T-helper 2 cell treated with Interferon-gamma antibody and Interleukin-4, amounts not matched to agents 5 μg/mL and 100 μg/mL, for 36 hours (primary cell): Measurements from ENCODE around the gene CHCHD3.
"Not testable (repeated sequence)": the region's sequence is repeated elsewhere in the genome, so short reads cannot be mapped to it uniquely, and the experiment has no call there.

Source experiments
- DNase-seq: peaks from one replicate; pipeline ENCODE4 v3.0.0; 2021; ENCODE audit warnings: low spot score
- H3K27ac Mint-ChIP-seq: one replicate; pipeline ENCODE4 v1.8.0; 2021; ENCODE audit warnings: mild to moderate bottlenecking, mixed read lengths
- H3K27me3 Mint-ChIP-seq: one replicate; pipeline ENCODE4 v1.8.0; 2021; ENCODE audit warnings: low read depth, mixed read lengths
- H3K36me3 Mint-ChIP-seq: one replicate; pipeline ENCODE4 v1.8.0; 2021; ENCODE audit warnings: low read depth, mixed read lengths
- H3K4me1 Mint-ChIP-seq: one replicate; pipeline ENCODE4 v1.8.0; 2021; ENCODE audit warnings: low read depth, mixed read lengths
- H3K4me3 Mint-ChIP-seq: one replicate; pipeline ENCODE4 v1.8.0; 2022; ENCODE audit warnings: mild to moderate bottlenecking, moderate library complexity, mixed read lengths
- H3K9me3 Mint-ChIP-seq: one replicate; pipeline ENCODE4 v1.8.0; 2021; ENCODE audit warnings: mixed read lengths

The CHCHD3 gene

DNA sequence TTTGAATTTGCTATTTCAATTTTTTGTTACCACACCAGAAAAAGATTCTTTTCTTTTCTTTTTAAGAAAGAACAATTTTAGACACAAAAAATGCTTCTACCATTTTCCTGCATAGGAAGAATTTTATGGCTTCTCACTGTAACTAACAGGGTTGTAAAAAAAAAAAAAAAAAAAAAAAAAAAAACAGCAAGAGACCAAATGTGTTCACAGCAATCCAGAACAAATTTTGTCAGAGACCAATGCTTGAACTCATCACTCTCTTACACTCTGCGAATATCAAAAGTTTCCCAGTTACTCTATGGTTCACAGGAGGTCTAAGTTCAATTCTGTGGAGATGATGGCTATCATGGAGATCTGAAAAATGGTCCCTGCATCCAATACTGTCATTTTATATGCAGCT lies 84.4 kb downstream of the CHCHD3 start:
- peaks cover 9% of the 10 kb centered on the region for H3K4me1 Mint-ChIP-seq
- no peak for DNase-seq
- no peak overlapping the region for H3K27ac Mint-ChIP-seq
- no peaks in the 10 kb centered on the region for H3K27me3 Mint-ChIP-seq
- H3K4me3 Mint-ChIP-seq: no peak overlapping the region
- no peaks in the 10 kb centered on the region for H3K9me3 Mint-ChIP-seq
- no peaks in the 10 kb centered on the region for H3K36me3 Mint-ChIP-seq

DNA sequence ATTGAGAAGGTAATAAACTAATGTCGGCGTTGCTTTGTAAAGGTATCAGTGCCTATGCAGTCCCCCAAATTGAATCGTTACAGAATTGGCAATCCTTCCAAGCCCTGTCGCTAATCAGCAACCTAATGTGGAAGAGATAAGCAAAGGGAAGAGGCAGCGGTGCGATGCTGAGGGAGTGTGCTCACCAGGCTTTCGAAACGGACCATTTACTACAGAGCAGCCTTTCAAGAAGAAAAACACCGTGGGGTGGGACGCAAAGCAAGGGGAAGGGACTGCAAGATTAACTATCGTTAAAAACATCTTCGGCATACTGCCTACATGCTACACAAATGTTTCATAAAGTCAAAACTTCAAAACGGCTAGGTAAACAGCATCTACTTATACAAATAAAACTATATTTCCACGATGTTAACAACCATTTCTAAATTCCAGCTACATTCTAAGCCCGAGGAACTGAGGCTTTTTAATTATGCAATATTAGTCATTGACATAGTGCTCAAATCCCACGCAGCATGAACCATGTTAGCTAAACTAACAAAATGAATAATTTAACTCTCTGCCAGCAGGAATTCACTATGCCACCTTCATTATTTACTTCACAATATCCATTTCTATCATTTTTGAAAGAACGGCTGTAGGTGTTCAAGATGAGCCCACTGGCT lies 85.2 kb downstream of the CHCHD3 start:
- no peaks in the 10 kb centered on the region for H3K9me3 Mint-ChIP-seq
- H3K36me3 Mint-ChIP-seq: no peaks in the 10 kb centered on the region
- DNase-seq: no peak
- peaks cover 5% of the 10 kb centered on the region for H3K4me1 Mint-ChIP-seq
- no peak overlapping the region for H3K4me3 Mint-ChIP-seq
- no peaks in the 10 kb centered on the region for H3K27me3 Mint-ChIP-seq
- no peak overlapping the region for H3K27ac Mint-ChIP-seq

- Mint-ChIP-seq H3K4me1 (peaks cover under 1% of the 10 kb centered on the region), H3K27ac (no peak overlapping the region), H3K4me3 (no peak overlapping the region), H3K27me3 (no peaks in the 10 kb centered on the region), H3K36me3 (peaks cover 2% of the 10 kb centered on the region), H3K9me3 (no peaks in the 10 kb centered on the region)
- DNase-seq: no peak
These were observed 88.4 kb downstream of the CHCHD3 start for GRCh38 chr7:132993377-132994013.

DNA sequence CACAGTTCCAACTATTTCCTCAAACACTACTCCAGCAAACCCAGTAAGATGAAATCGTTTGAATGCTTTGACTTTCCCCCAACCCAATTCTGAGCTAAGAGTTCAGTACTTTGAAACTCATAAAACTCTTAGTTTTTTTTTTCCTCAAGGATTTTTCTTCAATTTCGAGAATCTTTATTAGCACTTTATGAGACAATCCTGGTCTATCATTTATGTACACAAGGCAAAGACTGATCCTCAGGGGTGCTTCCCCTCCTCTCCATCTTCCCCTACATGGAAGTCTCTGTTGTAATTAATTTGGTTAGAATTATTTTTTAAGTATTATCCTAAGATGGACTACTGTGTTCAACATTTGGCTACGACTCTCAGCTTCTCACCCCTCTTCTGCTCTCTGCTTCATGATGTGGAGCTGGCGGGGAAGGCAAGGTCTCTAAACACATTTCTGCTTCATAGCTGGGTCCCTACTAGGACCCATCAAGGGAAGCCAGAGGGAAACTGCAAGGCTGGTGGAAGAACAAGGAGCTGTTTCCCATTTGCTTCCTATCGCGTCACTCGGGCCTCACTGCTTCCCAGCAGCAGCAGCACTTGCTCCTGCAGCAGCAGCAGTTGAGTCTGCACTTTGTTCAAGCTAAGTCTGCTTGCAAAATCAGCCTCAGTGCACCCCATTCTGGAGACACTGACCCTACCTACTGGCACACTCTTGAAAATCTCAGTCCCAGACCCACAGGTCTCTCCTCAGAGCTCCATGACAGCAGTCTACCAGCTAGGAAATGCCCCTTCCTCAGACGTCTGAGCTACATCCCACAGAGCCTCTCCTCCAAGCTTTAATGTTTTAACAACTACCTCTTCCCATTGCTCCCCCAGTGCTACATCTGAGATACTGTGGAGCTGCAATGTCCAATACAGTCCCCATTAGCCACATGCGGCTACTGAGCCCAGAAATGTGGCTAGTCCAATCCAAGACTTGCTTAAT lies 90.0 kb downstream of the CHCHD3 start:
- Mint-ChIP-seq H3K4me1 (no peaks in the 10 kb centered on the region), H3K27me3 (no peaks in the 10 kb centered on the region), H3K27ac (no peak overlapping the region), H3K9me3 (no peaks in the 10 kb centered on the region), H3K36me3 (peaks cover 2% of the 10 kb centered on the region), H3K4me3 (no peak overlapping the region)
- no peak for DNase-seq

GRCh38 chr7:132988117-132988516 lies 93.8 kb downstream of the CHCHD3 start:
- Mint-ChIP-seq H3K4me3 (no peak overlapping the region), H3K9me3 (no peaks in the 10 kb centered on the region), H3K27me3 (no peaks in the 10 kb centered on the region), H3K27ac (no peak overlapping the region), H3K36me3 (peaks cover 2% of the 10 kb centered on the region), H3K4me1 (no peaks in the 10 kb centered on the region)
- no peak for DNase-seq

- Mint-ChIP-seq H3K9me3 (no peaks in the 10 kb centered on the region), H3K4me1 (peaks cover 3% of the 10 kb centered on the region), H3K27me3 (no peaks in the 10 kb centered on the region), H3K27ac (no peak overlapping the region), H3K4me3 (no peak overlapping the region), H3K36me3 (peaks cover 2% of the 10 kb centered on the region)
- DNase-seq: no peak
These were observed 101.5 kb downstream of the CHCHD3 start for GRCh38 chr7:132980402-132980801.

DNA sequence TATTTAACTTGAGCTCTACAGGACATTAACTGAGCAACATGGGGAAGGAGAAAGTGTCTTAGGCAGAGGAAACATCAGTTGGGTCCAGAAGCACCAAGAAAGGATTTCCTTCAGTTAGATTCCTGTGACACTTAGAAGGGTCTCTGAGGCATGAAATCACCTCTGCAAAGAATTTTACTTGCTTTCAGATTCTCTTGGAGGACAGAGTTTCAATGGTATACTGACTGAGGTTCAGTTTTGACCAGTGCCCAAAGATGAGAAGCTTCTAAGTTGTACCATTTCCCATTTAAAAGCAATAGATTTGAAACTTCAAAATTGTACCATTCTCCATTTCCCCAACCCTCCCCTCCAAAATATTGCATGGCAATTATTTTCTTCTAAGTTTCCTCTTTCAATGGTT lies 102.4 kb downstream of the CHCHD3 start:
- DNase-seq: no peak
- H3K27ac Mint-ChIP-seq: no peak overlapping the region
- peaks cover 3% of the 10 kb centered on the region for H3K4me1 Mint-ChIP-seq
- H3K27me3 Mint-ChIP-seq: no peaks in the 10 kb centered on the region
- H3K4me3 Mint-ChIP-seq: no peak overlapping the region
- no peaks in the 10 kb centered on the region for H3K9me3 Mint-ChIP-seq
- peaks cover 2% of the 10 kb centered on the region for H3K36me3 Mint-ChIP-seq

DNA sequence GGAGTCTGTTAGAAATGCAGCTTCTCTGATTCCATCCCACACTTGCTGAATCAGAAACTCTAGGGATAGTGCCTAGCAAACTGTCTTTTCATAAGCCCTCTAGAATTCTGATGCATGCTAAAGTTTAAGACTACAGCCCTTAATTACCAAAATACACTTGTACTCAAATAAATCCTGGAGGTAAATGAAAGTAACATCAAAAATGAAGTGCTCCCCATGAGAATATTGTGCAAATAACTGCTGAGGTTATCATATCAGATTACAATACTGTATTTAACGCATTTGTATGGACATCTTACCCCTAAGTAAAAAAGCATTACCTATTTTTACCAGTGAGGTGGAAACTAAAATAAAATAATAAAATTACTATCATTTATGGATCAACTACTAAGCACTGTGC lies 104.7 kb downstream of the CHCHD3 start:
- peaks cover 8% of the 10 kb centered on the region for H3K36me3 Mint-ChIP-seq
- DNase-seq: no peak
- peaks cover 3% of the 10 kb centered on the region for H3K4me1 Mint-ChIP-seq
- no peak overlapping the region for H3K4me3 Mint-ChIP-seq
- H3K27me3 Mint-ChIP-seq: no peaks in the 10 kb centered on the region
- H3K27ac Mint-ChIP-seq: no peak overlapping the region
- H3K9me3 Mint-ChIP-seq: no peaks in the 10 kb centered on the region

DNA sequence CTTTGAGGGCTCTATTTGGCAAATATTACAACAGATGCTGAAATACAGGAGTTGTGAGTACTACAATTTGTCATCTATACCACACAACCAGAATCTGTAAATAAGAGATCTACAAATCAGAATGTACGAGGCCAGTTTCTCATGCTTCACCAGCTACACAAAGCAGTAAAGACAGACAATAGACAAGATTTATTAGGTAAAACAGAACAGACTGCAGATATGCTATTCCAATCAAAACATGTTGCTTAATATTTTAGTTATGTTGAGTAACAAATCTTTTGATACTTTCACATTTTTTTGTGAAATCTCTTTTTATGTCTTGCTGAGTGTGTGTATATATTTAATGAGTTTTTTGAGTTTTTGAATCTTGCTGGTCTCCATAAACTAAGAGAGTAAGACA lies 109.1 kb downstream of the CHCHD3 start:
- H3K27me3 Mint-ChIP-seq: no peaks in the 10 kb centered on the region
- peaks cover 3% of the 10 kb centered on the region for H3K4me1 Mint-ChIP-seq
- no peak overlapping the region for H3K4me3 Mint-ChIP-seq
- H3K27ac Mint-ChIP-seq: no peak overlapping the region
- no peak for DNase-seq
- no peaks in the 10 kb centered on the region for H3K9me3 Mint-ChIP-seq
- peaks cover 8% of the 10 kb centered on the region for H3K36me3 Mint-ChIP-seq

DNA sequence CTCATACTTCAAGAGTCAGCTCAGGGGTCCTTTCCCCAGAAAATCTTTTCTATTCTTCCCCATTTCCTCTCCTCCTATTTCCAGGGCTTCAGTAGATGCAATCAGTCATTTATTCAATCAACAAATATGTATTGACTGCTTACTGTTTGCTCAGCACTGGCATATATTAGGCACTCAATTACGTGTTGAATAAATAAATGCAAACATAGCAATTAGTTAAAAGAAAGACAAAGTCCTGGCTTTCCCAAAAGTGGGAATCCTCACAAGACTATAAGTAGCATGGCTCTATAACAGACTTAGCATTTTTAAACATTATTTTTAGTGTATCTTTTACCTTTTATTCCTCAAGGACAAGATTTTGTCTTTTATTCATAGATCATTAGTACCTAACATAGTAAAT lies 111.6 kb downstream of the CHCHD3 start:
- no peak for DNase-seq
- Mint-ChIP-seq H3K4me1 (no peaks in the 10 kb centered on the region), H3K27ac (no peak overlapping the region), H3K36me3 (peaks cover 5% of the 10 kb centered on the region), H3K4me3 (no peak overlapping the region), H3K27me3 (no peaks in the 10 kb centered on the region), H3K9me3 (no peaks in the 10 kb centered on the region)

DNA sequence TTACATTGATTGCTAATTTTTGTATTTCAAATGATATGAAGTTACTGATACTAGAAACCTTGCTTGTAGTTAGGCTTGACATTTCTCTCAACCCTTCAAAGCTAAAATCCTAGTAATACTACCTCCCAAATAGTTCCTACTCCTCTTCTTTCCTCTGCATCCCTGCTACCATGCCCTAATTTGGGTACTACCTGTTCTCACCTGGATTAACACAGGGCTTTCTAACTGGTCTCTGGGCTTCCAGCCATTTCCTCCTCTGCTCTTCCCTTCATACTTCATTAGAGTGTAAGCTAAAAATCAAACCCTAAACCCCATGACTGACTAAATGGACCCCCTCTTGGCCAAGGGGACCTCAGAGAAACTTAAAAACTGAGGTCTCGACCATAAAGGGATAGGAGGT lies 112.4 kb downstream of the CHCHD3 start:
- Mint-ChIP-seq H3K27ac (no peak overlapping the region), H3K9me3 (no peaks in the 10 kb centered on the region), H3K27me3 (no peaks in the 10 kb centered on the region), H3K36me3 (peaks cover 5% of the 10 kb centered on the region), H3K4me1 (no peaks in the 10 kb centered on the region), H3K4me3 (no peak overlapping the region)
- no peak for DNase-seq

DNA sequence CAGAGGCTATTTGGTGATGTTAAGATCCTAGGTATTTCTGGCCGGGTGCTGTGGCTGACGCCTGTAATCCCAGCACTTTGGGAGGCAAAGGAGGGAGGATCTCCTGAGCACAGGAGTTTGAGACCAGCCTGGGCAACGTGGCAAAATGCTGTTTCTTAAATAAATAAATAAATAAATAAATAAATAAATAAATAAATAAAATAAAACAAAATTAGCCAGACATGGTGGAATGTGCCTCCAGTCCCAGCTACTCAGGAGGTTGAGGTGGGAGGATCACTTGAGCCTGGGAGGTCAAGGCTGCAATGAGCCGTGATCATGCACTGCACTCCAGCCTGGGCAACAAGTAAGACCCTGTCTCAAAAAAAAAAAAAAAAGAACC lies 114.4 kb downstream of the CHCHD3 start:
- not testable (repeated sequence) for H3K9me3 Mint-ChIP-seq, H3K36me3 Mint-ChIP-seq, H3K27me3 Mint-ChIP-seq, H3K27ac Mint-ChIP-seq, DNase-seq, H3K4me3 Mint-ChIP-seq, H3K4me1 Mint-ChIP-seq

DNA sequence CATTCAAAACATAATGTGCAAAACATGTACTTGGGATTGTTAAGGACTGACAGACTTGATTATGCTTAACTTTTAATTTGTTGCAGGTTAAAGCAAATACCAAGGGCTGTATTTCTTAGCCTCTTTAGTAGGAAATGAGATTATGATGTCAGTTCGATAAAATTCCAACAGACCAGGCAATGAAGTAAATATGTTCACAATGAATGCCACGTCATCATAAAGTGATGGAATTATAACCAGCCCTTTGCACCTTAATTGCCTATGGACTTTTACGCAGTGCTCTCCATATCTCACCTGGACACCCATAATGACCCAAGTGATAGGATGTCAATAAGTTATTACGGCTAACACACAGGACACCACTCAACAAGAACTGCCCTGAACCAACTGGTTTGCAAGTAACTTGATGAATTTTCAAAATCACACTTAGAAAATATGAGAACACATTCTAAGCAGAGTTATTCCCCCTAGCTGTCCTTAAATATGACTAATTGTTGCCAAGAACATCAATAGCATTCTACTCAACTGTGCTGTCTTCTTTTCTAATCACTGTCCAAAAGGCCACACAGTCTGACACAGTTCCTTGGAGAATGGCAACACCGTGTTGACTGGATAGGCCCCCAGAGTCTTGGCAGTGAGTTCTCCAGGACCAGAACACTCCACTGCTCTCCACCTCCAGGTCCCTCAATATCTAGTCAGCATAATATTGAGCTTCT lies 115.0 kb downstream of the CHCHD3 start:
- H3K36me3 Mint-ChIP-seq: no peaks in the 10 kb centered on the region
- no peak overlapping the region for H3K4me3 Mint-ChIP-seq
- no peak for DNase-seq

GRCh38 chr7:132965951-132966350 lies 115.9 kb downstream of the CHCHD3 start:
- no peak for DNase-seq
- Mint-ChIP-seq H3K36me3 (no peaks in the 10 kb centered on the region), H3K27me3 (no peaks in the 10 kb centered on the region), H3K27ac (no peak overlapping the region), H3K4me1 (no peaks in the 10 kb centered on the region), H3K9me3 (no peaks in the 10 kb centered on the region), H3K4me3 (no peak overlapping the region)

More for the DNA sequence above, 115.0 kb downstream of the CHCHD3 start:
- Mint-ChIP-seq H3K4me1 (no peaks in the 10 kb centered on the region), H3K9me3 (no peaks in the 10 kb centered on the region), H3K27me3 (no peaks in the 10 kb centered on the region), H3K27ac (no peak overlapping the region)
